HepG2 (cell line): ENCODE measurements around the gene EFNA2. TPM values are rescaled to one million over a fixed set of nuclear protein-coding genes. Genes with fewer than 3 reads are reported as not detected.

Source experiments
- ASH2L ChIP-seq: fragments of 300-600, 200-600 bp; sonication (generic); IDR thresholded peaks from 2 replicates; pipeline ENCODE4 v1.7.0; 2017; ENCODE audit warnings: low read depth, mild to moderate bottlenecking, moderate library complexity, mixed read lengths, low read length; ENCODE audit not compliant: insufficient read length
- ATF7 ChIP-seq, 2 experiments: fragments of 450-650 bp in 1 of 2; sonication (generic) in 1 of 2; formaldehyde crosslinking in 1 of 2; IDR thresholded peaks; 2 replicates each; pipeline versions ENCODE4 v1.4.0 to v1.6.1; 2016 to 2020; ENCODE audit warnings: antibody characterized with exemption in 1 of 2, mild to moderate bottlenecking in 1 of 2, missing genetic modification reagents in 1 of 2
- BORCS8-MEF2B ChIP-seq: sonication (generic); formaldehyde crosslinking; IDR thresholded peaks from 2 replicates; pipeline ENCODE4 v1.8.0; 2022; ENCODE audit warnings: mild to moderate bottlenecking, missing genetic modification reagents
- GTF2F1 ChIP-seq: fragments of 150-350 bp; IDR thresholded peaks from 2 replicates; pipeline ENCODE4 v1.6.1; 2014; ENCODE audit warnings: low read length
- MAFK ChIP-seq, 2 experiments: IDR thresholded peaks in 1 of 2; conservative IDR thresholded peaks in 1 of 2; 2 replicates each; pipeline ENCODE4 v1.6.1; 2011; ENCODE audit warnings: improper control_type of control experiment in 2 of 2, low read length in 2 of 2
- MXD4 ChIP-seq: IDR thresholded peaks from 2 replicates; pipeline ENCODE4 v1.6.1; 2016; ENCODE audit warnings: mild to moderate bottlenecking, missing biosample characterization, missing genetic modification reagents
- TARDBP ChIP-seq: sonication (generic); formaldehyde crosslinking; IDR thresholded peaks from 2 replicates; pipeline ENCODE4 v1.8.0; 2022; ENCODE audit warnings: mild to moderate bottlenecking, missing genetic modification reagents
- TCF12 ChIP-seq, 2 experiments: fragments of 450-650 bp in 1 of 2; sonication (generic) in 1 of 2; formaldehyde crosslinking in 1 of 2; IDR thresholded peaks; 2 replicates each; pipeline versions ENCODE4 v1.6.1 to v1.8.0; 2017 to 2022; ENCODE audit warnings: antibody characterized with exemption in 1 of 2, mild to moderate bottlenecking in 1 of 2, missing genetic modification reagents in 1 of 2, moderate library complexity in 1 of 2
- WIZ ChIP-seq: sonication (generic); formaldehyde crosslinking; IDR thresholded peaks from 2 replicates; pipeline ENCODE4 v1.5.1; 2020; ENCODE audit warnings: mild to moderate bottlenecking, missing genetic modification reagents
- ZBTB46 ChIP-seq: sonication (generic); formaldehyde crosslinking; IDR thresholded peaks from 2 replicates; pipeline ENCODE4 v1.4.0; 2020; ENCODE audit warnings: mild to moderate bottlenecking, missing genetic modification reagents, borderline replicate concordance
- ZFP91 ChIP-seq: sonication (generic); formaldehyde crosslinking; IDR thresholded peaks from 2 replicates; pipeline ENCODE4 v1.9.0; 2022; ENCODE audit warnings: missing genetic modification reagents, mild to moderate bottlenecking, borderline replicate concordance
- ZNF12 ChIP-seq: sonication (generic); formaldehyde crosslinking; IDR thresholded peaks from 2 replicates; pipeline ENCODE4 v1.5.0; 2020; ENCODE audit warnings: missing genetic modification reagents
- ZNF160 ChIP-seq: sonication (generic); formaldehyde crosslinking; IDR thresholded peaks from 2 replicates; pipeline ENCODE4 v1.8.0; 2022; ENCODE audit warnings: mild to moderate bottlenecking, inconsistent platforms, missing genetic modification reagents
- ZNF629 ChIP-seq: sonication (generic); formaldehyde crosslinking; conservative IDR thresholded peaks from 2 replicates; pipeline ENCODE4 v1.5.0; 2020; ENCODE audit warnings: missing genetic modification reagents
- ZNF720 ChIP-seq: sonication (generic); formaldehyde crosslinking; IDR thresholded peaks from 2 replicates; pipeline ENCODE4 v1.4.0; 2020; ENCODE audit warnings: missing genetic modification reagents
- ZNF737 ChIP-seq: sonication (generic); formaldehyde crosslinking; IDR thresholded peaks from 2 replicates; pipeline ENCODE4 v1.5.0; 2020; ENCODE audit warnings: missing genetic modification reagents, mild to moderate bottlenecking, borderline replicate concordance
- ZNF749 ChIP-seq: sonication (generic); formaldehyde crosslinking; IDR thresholded peaks from 2 replicates; pipeline ENCODE4 v1.8.0; 2022; ENCODE audit warnings: mild to moderate bottlenecking, missing genetic modification reagents, moderate library complexity, borderline replicate concordance
- ZNF773 ChIP-seq: sonication (generic); formaldehyde crosslinking; IDR thresholded peaks from 2 replicates; pipeline ENCODE4 v1.4.0; 2020; ENCODE audit warnings: missing genetic modification reagents, borderline replicate concordance
- ZNF792 ChIP-seq: IDR thresholded peaks from 2 replicates; pipeline ENCODE4 v1.6.1; 2016
- polyA plus RNA-seq, 8 experiments: library from polyadenylated mRNA; depleted of rRNA in 3 of 8; stranded (reverse) in 7 of 8; unstranded in 1 of 8; fragments of >200 nt; fragmentation: Illumina TruSeq in 4 of 8; extraction: Trizol in 4 of 8; gene quantifications; 2 replicates each; pipeline versions ENCODE4 v1.2.1 to v1.2.3, GENCODE V29; 2011 to 2016; ENCODE audit warnings: low read depth in 4 of 8, missing spikeins in 1 of 8, mixed read lengths in 1 of 8; ENCODE audit not compliant: insufficient read depth in 1 of 8
- total RNA-seq, 5 experiments: library from RNA; depleted of rRNA; stranded (reverse); fragments of >200 nt; fragmentation: Illumina TruSeq; extraction: Trizol; gene quantifications; 2 replicates each; pipeline ENCODE4 v1.2.3, GENCODE V29; 2016; ENCODE audit warnings: low read depth in 1 of 5
- TF ChIP-seq, protein P1 (sequence below): sonication (generic); formaldehyde crosslinking; conservative IDR thresholded peaks from 2 replicates; pipeline ENCODE4 v1.8.0; 2022; ENCODE audit warnings: low read depth, missing genetic modification reagents
- TF ChIP-seq, protein P2 (sequence below): IDR thresholded peaks from 2 replicates; pipeline ENCODE4 v1.6.1; 2016
- TF ChIP-seq, protein P3 (sequence below): sonication (generic); formaldehyde crosslinking; IDR thresholded peaks from 2 replicates; pipeline ENCODE4 v1.4.0; 2020; ENCODE audit warnings: missing genetic modification reagents, low read depth, mild to moderate bottlenecking, borderline replicate concordance

The EFNA2 gene
- total and polyA plus RNA-seq, 2 of the 13 experiments (the other 11 are each of a cell fraction or from before 2014, with no cell fraction given) = 6.0 to 9.9 TPM

DNA sequence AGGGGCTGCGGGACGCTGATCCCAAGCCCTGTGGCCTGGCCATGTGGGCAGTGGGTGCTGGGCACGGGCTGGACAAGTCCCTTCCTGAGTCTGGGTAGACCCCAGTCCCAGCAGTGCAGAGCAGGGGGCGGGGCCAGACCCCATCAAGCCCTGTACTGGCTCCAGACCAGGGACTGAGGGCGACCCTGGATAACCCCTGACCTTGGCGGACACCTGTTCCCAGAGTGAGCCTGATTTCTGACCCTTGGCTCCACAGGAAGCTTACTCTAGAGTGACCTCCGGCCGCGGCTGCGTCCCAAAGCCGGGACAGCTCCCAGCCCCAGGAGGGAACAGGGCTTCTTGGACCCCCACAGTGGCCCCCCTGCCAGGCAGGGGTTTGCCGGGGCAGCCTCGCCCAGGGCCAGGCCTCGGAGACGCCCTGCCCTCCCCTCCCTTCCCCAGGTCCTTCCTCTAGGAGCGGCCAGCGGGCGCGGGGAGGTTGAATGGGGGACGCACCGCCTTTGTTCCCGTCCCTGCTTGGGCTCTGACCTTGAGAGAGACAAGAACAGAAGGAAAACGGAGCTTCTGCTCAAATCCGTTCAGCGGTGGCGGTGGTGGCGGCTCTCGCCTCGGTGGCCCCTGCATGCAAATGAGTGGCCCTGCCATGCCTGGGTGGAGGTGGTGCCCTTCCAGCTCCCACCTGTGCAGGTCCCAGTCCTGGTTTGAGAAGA lies 2.3 kb upstream of the EFNA2 start (continued):
- TF ChIP-seq ZFP91 (CRISPR knock-in tag) = peak; percentile 56; the same call in 1 of the 2 replicates
- TF ChIP-seq, protein P1, sequence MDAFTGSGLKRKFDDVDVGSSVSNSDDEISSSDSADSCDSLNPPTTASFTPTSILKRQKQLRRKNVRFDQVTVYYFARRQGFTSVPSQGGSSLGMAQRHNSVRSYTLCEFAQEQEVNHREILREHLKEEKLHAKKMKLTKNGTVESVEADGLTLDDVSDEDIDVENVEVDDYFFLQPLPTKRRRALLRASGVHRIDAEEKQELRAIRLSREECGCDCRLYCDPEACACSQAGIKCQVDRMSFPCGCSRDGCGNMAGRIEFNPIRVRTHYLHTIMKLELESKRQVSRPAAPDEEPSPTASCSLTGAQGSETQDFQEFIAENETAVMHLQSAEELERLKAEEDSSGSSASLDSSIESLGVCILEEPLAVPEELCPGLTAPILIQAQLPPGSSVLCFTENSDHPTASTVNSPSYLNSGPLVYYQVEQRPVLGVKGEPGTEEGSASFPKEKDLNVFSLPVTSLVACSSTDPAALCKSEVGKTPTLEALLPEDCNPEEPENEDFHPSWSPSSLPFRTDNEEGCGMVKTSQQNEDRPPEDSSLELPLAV (CRISPR knock-in tag) = no peak
- TF ChIP-seq ZNF160 (CRISPR knock-in tag) = no peak
- peak; percentile 29 for TF ChIP-seq ASH2L
- no peak for TF ChIP-seq ZNF737 (CRISPR knock-in tag)
- no peak for TF ChIP-seq MXD4 (CRISPR knock-in tag)
- no peak for TF ChIP-seq ZNF749 (CRISPR knock-in tag)
- TF ChIP-seq BORCS8-MEF2B (CRISPR knock-in tag) = no peak
- no peak for TF ChIP-seq TARDBP
- no peak for TF ChIP-seq ZNF12 (CRISPR knock-in tag)
- TF ChIP-seq, protein P2, sequence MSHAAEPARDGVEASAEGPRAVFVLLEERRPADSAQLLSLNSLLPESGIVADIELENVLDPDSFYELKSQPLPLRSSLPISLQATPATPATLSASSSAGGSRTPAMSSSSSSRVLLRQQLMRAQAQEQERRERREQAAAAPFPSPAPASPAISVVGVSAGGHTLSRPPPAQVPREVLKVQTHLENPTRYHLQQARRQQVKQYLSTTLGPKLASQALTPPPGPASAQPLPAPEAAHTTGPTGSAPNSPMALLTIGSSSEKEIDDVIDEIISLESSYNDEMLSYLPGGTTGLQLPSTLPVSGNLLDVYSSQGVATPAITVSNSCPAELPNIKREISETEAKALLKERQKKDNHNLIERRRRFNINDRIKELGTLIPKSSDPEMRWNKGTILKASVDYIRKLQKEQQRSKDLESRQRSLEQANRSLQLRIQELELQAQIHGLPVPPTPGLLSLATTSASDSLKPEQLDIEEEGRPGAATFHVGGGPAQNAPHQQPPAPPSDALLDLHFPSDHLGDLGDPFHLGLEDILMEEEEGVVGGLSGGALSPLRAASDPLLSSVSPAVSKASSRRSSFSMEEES = no peak
- TF ChIP-seq ATF7 (IDR thresholded peaks at IDR 0.05) = no peak
- no peak for TF ChIP-seq ATF7 (CRISPR knock-in tag; IDR thresholded peaks at IDR 0.05)
- TF ChIP-seq ZNF629 (CRISPR knock-in tag) = no peak
- TF ChIP-seq ZNF773 (CRISPR knock-in tag) = no peak
- TF ChIP-seq GTF2F1 = no peak
- no peak for TF ChIP-seq WIZ (CRISPR knock-in tag)
- TF ChIP-seq ZNF720 (CRISPR knock-in tag) = no peak
- TF ChIP-seq, protein P3, sequence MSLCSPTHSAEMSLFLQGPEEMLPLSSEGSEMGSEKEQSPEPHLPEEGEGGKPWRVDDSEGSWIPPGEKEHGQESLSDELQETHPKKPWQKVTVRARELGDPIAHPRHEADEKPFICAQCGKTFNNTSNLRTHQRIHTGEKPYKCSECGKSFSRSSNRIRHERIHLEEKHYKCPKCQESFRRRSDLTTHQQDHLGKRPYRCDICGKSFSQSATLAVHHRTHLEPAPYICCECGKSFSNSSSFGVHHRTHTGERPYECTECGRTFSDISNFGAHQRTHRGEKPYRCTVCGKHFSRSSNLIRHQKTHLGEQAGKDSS = no peak; the same call in 1 of the 2 replicates
- TF ChIP-seq ZNF792 = peak; percentile 36; the same call in 1 of the 2 replicates
- no peak for TF ChIP-seq ZBTB46 (CRISPR knock-in tag)
- TF ChIP-seq TCF12 (IDR thresholded peaks at IDR 0.05) = no peak
- TF ChIP-seq TCF12 (CRISPR knock-in tag; IDR thresholded peaks at IDR 0.05) = peak; percentile 80; the same call in 1 of the 2 replicates
- no peak for TF ChIP-seq MAFK (conservative IDR thresholded peaks at IDR 0.05 in 1 of 2, IDR thresholded peaks at IDR 0.05 in 1 of 2; ENCODE audit: low read length in 2 of 2)
